Mucosa of descending colon (tissue), 3 donors: ENCODE results near the gene EZH2. TPM values are rescaled to one million over a fixed set of nuclear protein-coding genes. Genes with fewer than 3 reads are reported as not detected.

Experiments used
- ATAC-seq: fragments of 200-7000 bp; cut with Tn5 transposase; one replicate; pipeline ENCODE4 v1.9.1; 2020; ENCODE audit warnings: mild to moderate bottlenecking, moderate library complexity
- DNase-seq, 3 donors: peaks; one replicate each; pipeline ENCODE4 v3.0.0-alpha.2; 2020
- H3K36me3 ChIP-seq: fragments of 200-600 bp; one replicate; pipeline ENCODE4 v1.8.0; 2021; ENCODE audit warnings: low read depth, mild to moderate bottlenecking
- H3K4me1 ChIP-seq: fragments of 200-600 bp; one replicate; pipeline ENCODE4 v1.8.0; 2021; ENCODE audit warnings: low read depth, mild to moderate bottlenecking
- H3K4me3 ChIP-seq: fragments of 200-600 bp; one replicate; pipeline ENCODE4 v1.8.0; 2021; ENCODE audit warnings: mild to moderate bottlenecking
- H3K9me3 ChIP-seq: fragments of 200-600 bp; one replicate; pipeline ENCODE4 v1.8.0; 2021; ENCODE audit warnings: mild to moderate bottlenecking
- CTCF ChIP-seq: fragments of 200-600 bp; IDR thresholded peaks from one replicate; pipeline ENCODE4 v1.8.0; 2022; ENCODE audit warnings: antibody characterized with exemption, mild to moderate bottlenecking
- intact Hi-C, 2 donors: fragments of 100-400 bp; cut with DNase I in 1 of 2; cut with micrococcal nuclease in 1 of 2; formaldehyde crosslinking; loops; one replicate each; pipeline versions ENCODE4 v1.11.0 to v1.11.1; 2022; cut with DNase I, micrococcal nuclease
- total RNA-seq, 3 donors: library from RNA; stranded (reverse); fragmentation: NEBNext Ultra II Directional in 2 of 3; extraction: Animal tissue kit (Norgen Biotek cat#: 25700) in 2 of 3; gene quantifications; one replicate each; pipeline versions ENCODE4 v1.2.1 to v1.2.4, GENCODE V29; 2021 to 2023
- donor health status: DM: no; HTN: no; CAD: no; lungs with moderate emphysema.
- donor health status: DM: no; HTN: no; CAD: no.
- donor health status: DM: no; HTN: yes; CAD: no.

The EZH2 gene
- total RNA-seq, 3 donors from 2014 or later, result 4.7 to 18.1 (median 10.5) TPM

- no peaks in the 10 kb centered on the region for H3K4me1 ChIP-seq
- no peaks in the 10 kb centered on the region for H3K9me3 ChIP-seq
- TF ChIP-seq CTCF, result no peak
- DNase-seq (no peak), ATAC-seq (no peak)
- no peaks in the 10 kb centered on the region for H3K36me3 ChIP-seq
- intact Hi-C loops, result no loop called here
- H3K4me3 ChIP-seq, result no peak overlapping the region
These were observed 17.1 kb upstream of the EZH2 start for GRCh38 chr7:148901178-148901577.

- Histone ChIP-seq H3K4me1 (no peaks in the 10 kb centered on the region), H3K9me3 (no peaks in the 10 kb centered on the region), H3K4me3 (no peak overlapping the region), H3K36me3 (no peaks in the 10 kb centered on the region)
- no peak for TF ChIP-seq CTCF
- intact Hi-C loops, result no loop called here
- DNase-seq, result no peak
- ATAC-seq, result no peak
These were observed 14.9 kb upstream of the EZH2 start for GRCh38 chr7:148898845-148899484.

- no peak for TF ChIP-seq CTCF
- intact Hi-C loops, result no loop called here
- DNase-seq, result no peak
These were observed 10.5 kb upstream of the EZH2 start for GRCh38 chr7:148894591-148894990.

GRCh38 chr7:148893071-148893470, 9.0 kb upstream of the EZH2 start:
- intact Hi-C loops, result no loop called here
- H3K4me1 ChIP-seq, result no peaks in the 10 kb centered on the region
- no peaks in the 10 kb centered on the region for H3K36me3 ChIP-seq
- H3K4me3 ChIP-seq, result no peak overlapping the region
- ATAC-seq, result no peak
- no peak for TF ChIP-seq CTCF
- no peaks in the 10 kb centered on the region for H3K9me3 ChIP-seq
- no peak for DNase-seq

More at GRCh38 chr7:148894591-148894990, 10.5 kb upstream of the EZH2 start:
- no peak overlapping the region for H3K4me3 ChIP-seq
- H3K36me3 ChIP-seq, result no peaks in the 10 kb centered on the region
- H3K4me1 ChIP-seq, result no peaks in the 10 kb centered on the region
- ATAC-seq, result no peak
- H3K9me3 ChIP-seq, result no peaks in the 10 kb centered on the region

- ATAC-seq, result no peak
- Histone ChIP-seq H3K4me3 (no peak overlapping the region), H3K9me3 (no peaks in the 10 kb centered on the region), H3K4me1 (no peaks in the 10 kb centered on the region), H3K36me3 (no peaks in the 10 kb centered on the region)
- TF ChIP-seq CTCF, result no peak
- intact Hi-C loops, result no loop called here
- no peak for DNase-seq
These were observed 4.2 kb upstream of the EZH2 start for GRCh38 chr7:148888300-148888699.

GRCh38 chr7:148886844-148887243, 2.8 kb upstream of the EZH2 start:
- ATAC-seq (no peak), DNase-seq (no peak)
- Histone ChIP-seq H3K4me3 (no peak overlapping the region), H3K9me3 (no peaks in the 10 kb centered on the region), H3K4me1 (no peaks in the 10 kb centered on the region), H3K36me3 (no peaks in the 10 kb centered on the region)
- TF ChIP-seq CTCF, result no peak
- intact Hi-C loops, result no loop called here
